GM19324 (cell line): Measurements from ENCODE around the gene PDCD1LG2.

Experiments
- ATAC-seq: cut with Tn5 transposase; IDR thresholded peaks from one replicate; pipeline ENCODE4 v1.9.1; 2021; ENCODE audit warnings: mild to moderate bottlenecking, moderate library complexity; ENCODE audit not compliant: unreplicated experiment, low FRiP score

Gene PDCD1LG2

DNA sequence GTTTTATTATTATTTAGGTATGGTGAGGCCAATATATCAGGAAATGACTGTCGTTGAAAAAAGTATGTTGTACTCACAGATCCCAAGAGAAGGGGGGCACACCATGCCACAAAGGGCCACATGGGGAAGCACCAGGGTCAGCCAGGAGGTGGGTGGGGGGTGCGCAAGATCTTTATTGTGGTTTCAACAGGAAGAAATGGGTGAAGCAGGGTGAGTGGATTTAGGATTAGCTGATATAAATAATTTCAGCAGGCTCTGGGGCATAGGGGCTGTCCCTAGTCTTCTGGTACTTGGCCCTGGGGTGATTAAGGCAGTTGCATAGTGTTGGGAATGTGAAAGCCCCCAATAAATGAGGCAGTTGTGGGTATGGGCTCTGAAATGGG lies 8.6 kb downstream of the PDCD1LG2 start:
- ATAC-seq = no peak

DNA sequence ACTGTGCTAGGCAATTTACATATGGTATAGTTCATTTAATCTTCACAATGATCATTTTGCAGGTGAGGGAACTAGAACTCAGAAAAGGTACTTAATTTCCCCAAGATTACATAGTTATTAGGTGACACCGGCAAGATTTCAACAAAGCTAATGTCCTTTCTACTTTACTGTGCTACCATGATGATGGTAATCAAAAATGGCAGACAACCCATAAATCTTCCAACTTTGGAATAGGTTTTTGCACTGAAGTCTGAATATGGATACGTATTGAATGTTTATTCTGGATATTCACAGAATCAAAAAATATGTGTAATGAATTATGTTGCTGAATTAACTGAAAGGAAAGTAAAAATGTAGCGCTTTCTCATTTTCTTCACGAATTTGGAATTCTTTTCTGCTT lies 13.8 kb downstream of the PDCD1LG2 start:
- no peak for ATAC-seq

DNA sequence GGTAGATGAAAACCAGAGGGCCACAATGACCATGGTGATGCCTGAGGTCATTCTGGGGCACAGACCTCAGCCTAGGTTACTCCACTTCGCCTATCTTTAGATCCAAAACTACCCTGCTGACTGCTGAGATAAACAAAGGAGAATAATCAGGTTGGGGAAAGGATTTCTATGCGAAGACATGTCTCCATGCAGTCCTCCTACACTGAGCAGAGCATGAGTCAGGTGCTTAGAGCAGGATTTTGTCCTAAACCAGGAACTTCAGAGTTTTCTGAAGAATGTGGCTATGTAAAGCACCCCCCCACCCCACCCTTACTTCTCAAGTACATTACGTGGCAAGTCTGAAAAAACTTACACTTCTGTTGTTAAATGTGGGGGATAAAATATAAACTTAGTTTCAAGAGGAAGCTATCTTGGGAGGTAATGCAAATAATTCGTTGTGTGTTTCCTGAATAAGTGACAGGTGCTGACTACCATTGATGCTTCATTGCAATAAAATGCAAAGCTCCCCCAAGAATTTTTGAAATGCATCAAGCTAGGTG lies 19.4 kb downstream of the PDCD1LG2 start:
- peak; percentile 72 for ATAC-seq

DNA sequence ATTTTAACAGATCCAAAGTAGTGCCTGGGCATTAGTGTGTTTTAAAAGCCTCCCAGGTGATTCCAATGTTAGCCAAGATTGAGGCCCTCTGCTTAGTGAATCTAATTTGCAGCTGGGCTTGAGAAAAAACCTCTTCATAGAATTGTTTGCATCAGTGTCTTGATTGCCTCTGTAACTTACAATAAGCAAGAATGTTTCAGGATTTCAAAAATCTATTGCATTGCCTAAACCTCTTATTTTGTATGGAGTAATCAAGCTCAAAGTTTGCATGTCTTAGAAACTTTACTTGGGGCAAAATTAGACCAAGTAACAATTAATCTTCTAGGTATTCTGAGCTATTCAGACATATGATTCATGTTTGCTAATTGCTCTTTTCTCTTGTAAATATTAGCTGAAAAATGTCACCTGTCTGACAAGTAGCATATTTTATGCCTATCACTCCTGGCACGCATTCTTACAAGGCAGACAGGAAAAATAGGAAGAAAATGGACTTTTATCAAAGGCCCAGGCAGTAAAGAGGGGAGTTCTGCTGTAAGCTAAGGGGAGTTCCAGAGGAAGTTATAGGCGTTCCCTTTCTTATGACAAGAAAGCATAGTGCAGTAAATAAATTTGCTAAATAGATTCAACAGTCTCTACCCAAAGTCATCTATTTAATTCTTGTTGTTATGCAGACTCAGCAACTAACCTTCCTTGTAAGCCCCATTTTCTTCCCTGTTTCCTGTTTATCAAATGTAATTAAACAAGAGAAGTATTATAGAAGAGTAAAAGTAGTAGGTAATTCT lies 21.0 kb downstream of the PDCD1LG2 start:
- no peak for ATAC-seq

DNA sequence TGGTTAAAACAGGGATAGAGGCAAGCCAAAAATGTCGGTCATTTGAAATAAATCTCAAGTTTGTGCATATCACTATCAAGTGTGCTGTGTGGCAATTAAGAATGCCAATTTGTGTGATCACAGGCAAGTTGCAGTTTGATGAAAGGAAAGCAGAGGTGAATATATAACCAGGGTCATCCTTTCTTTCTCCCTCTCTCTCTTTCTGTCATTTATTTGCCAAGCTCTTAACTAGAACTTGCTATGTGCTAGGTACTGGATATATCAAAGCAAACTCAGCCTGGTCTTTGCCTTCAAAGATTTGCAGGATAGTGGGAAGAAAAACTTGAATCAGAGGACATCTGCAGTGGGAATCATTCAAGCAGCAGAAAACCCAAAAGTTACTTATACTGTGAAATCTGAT lies 22.0 kb downstream of the PDCD1LG2 start:
- no peak for ATAC-seq

DNA sequence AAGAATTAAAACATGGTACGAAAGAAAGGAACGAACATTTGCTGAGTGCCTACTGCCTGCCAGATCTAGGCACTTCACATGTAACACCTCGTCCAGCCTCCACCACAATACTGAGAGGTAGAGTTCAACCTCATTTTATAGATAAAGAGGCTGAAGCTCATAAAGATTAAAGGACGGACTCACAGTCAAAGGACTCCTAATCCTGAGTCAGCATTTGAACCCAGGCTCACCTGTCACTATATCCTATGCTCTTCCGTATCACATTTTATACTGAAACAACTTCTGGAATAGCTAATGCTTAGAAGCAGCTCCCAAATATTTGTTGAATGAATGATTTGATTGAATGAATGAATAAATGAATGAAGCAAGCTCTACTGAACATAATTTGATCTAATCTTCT lies 22.5 kb downstream of the PDCD1LG2 start:
- no peak for ATAC-seq

DNA sequence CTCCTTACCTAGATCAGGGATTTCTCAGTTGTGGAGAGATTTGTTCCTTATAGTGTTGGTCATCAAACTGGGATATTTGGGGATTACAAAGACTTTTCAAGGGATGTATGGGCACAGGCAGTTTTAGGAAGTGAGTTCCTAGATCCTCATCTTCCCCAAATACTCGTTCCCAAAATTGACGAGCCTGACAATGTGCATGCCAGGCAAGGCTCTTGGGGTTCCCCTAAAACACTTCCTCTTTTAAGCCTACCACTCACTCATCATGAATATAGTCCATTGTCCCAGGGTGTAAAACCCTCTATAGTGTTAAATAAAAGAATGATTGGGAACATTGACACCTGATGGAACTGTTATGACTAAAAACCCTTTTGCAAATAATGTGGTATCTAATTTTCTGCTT lies 26.4 kb downstream of the PDCD1LG2 start:
- ATAC-seq = no peak

DNA sequence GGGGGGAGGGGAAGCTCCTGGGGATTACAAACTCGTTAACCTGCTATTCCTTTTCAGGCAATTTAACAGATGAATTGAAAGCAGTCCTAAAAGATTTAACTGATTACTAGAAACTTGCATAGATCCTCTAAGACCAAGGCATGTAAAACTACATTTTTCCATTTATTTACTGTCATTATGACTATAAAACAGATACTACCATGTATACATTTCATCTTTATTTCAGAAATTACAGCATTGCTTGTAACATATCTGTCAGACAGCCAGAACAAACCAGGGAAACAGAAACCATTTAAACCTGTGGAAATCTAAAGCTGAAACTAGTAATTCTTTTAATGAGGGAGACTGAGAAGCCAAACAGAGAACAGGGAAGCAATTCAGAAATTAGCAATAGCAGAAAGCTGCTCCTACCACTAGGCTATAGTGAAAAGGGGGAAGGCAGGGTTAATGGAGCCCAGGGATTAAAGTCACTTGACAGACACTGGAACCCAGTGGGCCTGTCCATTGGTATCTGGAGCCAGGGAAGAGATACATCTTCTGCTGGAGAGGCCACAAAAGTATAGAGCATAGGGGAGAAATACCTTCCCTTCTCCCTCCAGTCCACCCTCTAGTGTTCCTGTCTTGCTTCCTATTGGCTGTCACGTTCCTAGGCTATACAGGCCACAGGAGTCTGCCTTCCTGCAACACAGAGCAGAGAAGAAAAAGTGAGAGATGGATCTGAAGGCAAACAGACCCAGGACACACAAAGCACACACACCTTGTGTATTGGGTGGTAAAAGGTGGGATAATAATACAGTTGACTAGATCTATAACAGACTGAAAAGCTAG lies 33.8 kb downstream of the PDCD1LG2 start:
- ATAC-seq = no peak

DNA sequence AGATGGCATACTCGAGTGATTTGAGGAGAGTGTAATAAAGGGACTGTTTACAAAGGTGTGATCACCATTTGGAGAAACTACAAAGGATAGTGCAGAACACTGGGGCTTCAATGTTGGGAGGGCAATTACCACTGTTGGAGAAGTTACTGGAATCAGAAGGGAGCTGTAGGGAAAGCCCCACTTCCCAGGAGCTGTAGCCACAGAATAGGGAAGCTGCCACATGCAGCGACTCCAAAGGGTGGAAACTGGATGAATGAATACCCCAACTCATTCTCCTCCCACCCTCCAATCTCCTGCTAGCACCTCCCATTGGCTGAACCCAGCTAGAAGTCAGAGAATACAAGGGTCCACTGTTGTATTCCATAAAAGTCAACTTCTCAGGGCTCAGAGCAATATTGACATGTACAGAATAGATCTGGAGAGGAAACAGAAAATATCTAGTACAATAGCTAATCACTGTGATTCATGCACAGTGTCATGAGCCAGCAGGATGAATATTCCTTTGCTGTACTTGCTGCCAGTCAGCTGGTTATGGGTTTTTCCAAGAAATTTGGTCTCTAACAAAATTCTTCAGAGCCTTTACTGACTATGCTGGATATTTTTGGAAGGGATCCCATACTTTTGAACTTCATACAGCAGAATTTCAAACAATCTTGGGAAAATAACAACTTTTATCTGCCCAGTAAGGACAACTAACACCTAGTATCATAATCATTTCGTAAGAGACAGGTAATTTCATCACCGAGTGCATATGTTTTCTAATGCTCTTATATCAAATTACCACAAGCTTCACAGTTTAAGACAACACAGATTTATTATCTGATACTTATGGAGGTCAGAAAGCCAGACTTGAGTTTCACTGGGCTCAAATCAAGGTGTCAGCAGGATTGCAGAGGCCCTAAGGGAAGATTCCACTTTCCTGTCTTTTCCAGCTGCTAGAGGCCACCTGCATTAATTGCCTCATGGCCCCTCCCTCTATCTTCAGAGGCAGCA lies 39.6 kb downstream of the PDCD1LG2 start:
- ATAC-seq = no peak

DNA sequence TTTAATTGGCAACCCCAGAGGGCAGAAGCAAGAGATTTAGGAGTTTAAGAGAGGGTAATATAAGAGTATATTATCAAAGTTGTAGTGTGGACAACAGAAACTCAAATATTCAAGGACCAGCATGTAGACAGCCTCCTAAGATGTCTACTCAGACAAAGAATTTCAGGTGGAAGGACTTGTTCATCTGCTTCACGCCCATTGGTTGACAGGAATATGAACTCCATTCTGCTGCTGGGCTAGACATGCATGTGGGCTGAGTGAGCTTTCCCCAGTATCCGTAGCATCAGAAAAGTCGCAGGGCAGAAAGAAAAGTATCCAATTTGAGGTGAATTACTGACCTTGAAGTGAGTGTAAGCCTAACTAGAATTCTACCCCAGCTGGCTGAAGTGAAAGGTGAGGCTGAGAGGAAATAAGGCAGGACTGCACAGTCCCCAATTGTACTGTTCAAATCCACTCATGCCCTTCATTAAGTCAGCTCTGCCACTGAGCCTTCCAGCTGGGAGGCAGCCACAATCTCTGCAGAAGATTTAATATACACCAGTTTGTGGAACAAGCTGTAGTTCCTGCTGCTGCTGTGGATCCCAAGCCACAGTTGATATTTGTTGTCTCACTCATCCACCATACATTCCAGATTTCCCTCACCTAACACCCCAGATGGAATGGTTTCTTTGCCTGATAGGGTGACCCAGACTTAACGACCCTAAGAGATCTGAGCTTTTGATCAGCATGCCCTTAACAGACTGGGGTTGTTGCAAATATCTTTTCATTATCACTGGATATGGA lies 41.2 kb downstream of the PDCD1LG2 start:
- ATAC-seq = no peak

DNA sequence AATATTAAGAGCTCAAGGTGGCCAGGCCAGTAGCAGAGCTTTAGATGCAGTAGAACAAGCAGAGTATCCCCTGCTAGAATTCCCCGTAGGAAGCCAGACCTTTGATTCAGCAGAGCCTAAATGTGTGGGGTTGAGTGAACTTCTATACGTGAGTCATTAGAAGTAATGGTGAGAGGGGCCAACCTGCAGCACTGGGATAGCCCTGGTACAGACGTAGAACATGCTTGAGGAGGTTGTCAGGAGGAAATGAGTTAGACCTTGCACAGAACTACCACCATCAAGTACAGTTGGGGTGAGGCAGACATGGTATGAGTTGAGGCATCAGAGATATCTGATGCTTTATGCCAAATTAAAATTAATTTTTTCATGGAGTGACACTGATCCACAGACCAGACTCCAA lies 42.0 kb downstream of the PDCD1LG2 start:
- no peak for ATAC-seq

DNA sequence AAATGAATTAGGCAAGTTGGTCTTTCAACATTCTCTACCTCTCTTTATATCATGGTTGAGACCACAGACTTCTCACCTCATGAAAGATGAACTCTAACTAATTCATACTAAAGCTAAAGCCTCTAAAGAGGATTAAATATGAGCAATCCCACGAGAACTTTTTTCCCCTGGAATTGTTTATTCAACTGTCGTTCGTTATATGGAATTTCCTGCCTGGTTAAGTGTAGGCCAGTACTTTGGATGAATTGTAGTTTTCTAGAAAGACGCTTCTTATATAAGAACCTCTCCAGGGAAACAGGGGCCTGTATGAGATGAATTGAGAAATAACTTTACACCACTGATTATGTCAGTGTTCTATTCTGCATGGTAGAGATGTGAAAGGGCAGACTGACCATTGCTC lies 42.9 kb downstream of the PDCD1LG2 start:
- ATAC-seq = no peak

DNA sequence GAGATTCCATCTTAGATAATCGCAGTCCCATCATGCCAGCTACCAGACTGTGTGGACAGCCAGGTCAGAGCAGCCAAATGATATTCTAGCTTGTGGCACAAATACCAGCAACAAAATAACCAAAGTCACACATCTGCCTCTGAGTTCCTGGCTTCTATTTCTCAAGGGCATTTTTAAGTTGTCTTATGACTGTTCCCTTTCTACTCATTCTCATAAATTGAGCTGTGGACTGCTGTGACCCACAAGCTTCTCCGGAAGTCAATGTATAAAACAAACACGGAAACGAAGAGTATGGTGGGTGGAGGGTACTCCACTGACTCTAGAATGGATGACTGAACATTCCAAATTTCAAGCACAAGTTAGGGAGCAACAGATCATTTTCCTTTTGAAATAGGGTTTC lies 43.9 kb downstream of the PDCD1LG2 start:
- ATAC-seq = no peak

DNA sequence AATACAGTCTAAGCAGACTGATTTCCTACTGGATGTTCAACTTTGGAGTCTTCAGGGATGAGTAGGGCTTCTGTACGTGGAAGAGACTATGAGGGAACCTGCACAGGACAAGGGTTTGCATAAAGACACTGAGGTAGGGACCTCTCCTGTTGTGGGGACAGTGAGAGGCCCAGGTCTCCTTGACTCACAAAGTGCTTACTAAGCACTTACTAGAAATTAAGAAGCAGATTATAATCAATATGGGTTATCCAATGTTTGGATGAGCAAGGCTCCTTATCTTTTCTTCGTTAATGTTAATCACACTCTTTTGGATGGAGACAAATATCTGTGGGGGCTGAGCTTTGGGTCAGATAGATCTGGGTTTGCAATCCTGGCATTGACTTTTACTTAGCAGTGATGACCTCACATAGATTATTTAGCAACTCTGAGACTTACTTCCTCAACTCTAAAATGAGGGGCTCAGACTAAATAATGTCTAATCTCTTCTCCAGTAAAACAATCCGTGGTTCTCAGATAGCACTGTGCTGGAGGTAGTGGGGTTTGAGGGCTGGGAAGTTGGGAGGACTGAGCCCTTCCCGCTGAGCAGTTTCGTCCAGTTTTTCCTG lies 45.9 kb downstream of the PDCD1LG2 start:
- no peak for ATAC-seq

DNA sequence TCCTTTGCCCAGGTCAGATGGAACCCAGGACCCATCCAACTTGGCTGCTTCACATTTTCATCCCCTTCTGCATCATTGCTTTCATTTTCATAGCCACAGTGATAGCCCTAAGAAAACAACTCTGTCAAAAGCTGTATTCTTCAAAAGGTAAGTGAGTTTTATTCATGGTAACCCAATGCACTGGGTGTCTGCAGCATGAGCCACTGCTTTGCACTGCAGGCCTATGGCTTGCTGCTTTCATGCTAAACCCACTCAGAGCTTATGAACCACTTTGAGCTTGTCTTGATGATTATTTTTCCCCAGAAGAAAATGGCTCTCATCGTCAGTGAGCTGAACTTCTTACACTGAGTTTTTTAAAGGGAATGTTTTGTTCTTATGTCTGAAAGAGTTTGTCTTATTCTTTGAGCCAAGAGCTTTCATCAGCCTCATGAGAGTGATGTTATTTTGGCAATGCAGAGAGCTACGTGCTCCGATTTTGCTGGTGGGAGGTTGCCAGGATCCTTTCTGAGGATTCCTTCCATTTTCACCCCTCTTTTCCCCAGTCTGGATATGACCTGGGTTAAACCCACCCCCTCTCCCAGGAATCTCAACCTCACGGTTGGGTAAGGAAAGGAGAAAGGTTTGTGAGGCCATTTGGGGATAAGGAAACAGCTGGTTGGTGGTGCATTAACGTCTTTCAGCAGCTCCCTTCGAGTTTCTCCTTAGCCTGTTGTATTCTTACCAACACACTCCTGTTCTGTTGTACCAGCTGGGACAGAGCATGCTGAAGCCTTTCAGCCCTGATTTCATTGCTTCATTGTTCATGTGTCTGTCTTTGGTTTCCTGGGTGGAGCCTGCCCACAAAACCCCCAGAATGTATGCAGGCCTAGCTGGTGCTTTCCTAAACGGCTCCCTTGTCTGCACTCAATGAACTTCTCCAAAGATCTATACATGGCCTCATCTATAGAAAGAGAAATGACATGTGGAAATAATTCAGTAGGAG lies 47.6 kb downstream of the PDCD1LG2 start:
- no peak for ATAC-seq

DNA sequence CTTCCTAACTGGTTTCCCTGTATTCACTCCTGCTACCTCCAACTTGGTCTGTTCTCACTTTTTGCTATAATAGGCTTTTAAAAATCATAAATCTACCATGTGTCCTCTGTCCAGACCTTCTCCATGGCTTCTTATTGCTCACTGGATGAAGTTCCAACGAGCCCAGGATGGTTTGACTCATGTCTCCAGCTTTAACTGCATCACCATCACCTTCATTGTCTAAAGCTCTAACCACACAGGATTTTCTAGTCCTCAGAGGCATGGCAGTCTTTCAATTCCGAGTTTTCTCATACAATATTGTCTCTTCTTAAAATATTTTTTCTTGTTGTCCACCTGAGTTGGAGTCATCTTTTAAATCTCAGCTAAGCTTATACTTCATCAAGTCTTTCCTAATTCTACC lies 49.3 kb downstream of the PDCD1LG2 start:
- no peak for ATAC-seq

DNA sequence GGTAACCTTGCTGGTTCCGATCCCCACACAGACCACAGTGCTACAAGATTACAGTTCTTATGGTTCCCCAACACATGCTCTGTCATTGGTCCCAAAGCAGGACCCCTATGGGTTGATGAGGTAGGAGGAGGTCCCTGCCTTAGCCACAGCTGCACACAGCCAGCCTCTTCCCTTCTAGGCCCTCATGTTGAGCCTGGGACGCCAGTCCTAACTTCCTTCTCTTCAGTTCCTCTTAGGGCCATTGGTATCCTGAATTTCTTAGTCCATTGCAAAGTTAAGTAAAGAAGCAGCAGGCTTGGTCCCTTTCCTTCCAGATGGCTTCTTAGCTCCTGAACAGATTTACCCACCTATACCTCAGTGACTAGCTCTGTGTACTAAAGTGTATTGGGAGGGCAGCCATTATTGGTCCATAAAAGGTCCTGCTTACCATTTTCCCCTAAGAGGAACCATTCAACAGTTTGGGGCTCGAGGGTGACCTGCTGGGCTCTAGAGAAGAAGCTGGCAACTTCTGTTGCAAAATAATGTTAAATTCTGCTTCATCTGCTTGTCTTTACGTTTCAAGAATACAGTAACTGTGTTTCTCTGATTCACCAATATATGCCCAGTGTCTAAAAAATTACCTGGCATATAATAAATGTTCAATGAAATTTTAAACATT lies 50.2 kb downstream of the PDCD1LG2 start:
- ATAC-seq = no peak
